Activated T-cell treated with anti-CD3 and anti-CD28 coated beads for 1 hour (primary cell): ENCODE results near the gene GARIN5B.

Source experiments
- DNase-seq: peaks from one replicate; pipeline ENCODE4 v3.0.0-alpha.2; 2020; ENCODE audit warnings: low read depth

The GARIN5B gene

DNA sequence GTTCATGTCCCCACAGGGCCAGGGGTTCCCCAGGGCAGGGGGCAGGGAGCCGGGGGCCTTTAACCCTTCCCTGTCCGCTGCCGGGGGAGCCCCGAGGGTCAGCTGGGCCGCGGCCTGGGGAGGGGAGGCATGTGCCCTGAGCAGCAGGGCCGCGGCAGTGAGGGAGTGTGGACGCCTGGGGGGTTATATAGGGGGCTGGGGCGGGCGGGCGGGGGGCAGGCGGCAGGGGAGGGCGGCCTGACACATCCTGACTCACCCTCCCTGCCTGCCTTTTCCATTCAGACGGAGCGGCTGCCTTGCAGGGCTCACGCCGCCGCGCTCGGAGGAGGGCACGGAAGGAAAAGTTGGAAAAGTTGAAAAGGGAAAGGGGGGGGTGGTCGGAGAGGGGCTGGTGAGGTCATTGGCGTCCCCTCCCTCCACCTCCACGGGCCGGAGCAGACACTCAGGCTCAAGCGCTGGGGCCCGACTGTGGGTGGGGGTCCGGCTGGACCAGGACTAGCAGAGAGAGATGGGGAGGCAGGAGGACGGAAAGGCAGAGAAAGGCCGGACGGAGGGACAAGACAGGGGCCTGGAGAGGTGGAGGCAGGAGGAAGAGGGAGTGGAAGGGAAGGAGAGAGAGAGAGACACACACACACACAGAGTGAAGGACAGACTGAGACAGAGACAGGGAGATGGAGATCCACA lies 7.4 kb upstream of the GARIN5B start, which contains the start of gene IL11:
TSS of gene IL11 (minus strand) at position 159 of the 684 bp plus-strand sequence. CDS start at position 6, 153 bp downstream.
- no peak for DNase-seq

DNA sequence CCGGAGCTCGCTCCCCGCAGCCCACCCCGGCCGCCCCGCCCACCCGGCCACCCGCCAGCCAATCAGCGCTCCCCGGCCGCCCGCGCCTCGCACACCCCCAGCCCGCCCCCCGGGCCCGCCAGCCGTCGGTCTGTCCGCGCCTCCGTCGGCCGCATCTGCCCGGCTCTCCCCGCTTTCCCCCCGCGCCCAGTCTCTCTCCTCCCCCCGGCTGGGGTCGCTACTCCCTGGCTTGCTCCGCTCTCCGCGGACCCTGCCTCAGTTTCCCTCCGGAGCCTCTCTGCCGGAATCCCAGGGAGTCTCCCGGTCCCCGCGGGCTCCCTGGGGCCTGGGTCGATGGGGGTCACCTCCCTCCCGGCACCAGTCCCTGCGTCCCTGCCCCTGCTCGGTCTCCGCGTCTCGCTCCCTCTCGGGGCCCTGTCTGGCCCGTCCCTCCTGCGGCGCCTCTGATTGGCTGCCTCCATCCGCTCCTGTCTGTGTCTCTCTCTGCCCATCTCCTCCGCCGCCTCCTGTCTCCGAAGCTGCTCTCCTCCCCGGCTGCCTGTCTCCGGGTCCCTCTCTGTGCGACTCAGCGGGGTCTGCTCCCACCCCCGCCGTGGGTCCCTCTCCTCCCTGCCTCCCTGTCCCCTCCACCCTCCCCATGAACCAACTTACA lies 6.7 kb upstream of the GARIN5B start:
- DNase-seq = no peak

DNA sequence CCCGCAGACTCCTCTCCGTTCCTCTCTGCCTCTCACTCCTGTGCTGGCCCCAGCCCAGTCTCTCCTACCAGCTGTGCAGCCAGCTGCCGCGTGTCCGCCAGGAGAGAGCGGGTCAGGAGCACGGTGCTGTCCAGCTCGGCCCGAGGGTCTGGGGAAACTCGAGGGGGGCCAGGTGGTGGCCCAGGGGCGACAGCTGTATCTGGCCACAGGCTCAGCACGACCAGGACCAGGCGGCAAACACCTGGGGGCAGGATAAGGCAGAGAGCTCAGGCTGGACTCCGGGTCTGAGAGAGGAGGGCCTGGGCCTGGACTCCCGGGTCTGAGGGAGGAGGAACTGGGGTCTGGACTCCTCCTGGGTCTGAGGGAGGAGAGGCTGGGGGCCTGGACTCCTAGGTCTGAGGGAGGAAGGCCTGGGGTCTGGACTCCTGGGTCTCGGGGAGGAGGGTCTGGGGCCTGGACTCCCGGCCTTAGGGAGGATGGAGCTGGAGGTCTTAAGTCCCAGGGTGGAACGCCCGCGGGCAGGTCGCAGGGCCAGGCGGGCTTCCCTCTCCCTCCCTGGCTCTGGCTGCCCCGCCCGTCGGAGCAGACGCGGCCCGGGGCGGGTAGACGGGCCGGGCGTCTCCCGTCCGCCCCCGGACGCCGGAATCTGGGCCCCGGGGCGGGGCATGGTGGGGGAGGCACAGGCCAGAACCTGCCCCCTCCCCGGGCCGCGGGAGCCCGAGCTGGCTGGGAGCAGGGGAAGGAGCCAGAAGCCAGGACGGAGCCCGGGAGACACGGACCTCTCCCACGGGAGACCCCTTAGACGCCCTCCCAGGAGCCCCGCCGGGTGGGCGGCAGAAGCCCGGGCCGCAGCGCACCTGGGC lies 5.9 kb upstream of the GARIN5B start:
- DNase-seq = no peak

DNA sequence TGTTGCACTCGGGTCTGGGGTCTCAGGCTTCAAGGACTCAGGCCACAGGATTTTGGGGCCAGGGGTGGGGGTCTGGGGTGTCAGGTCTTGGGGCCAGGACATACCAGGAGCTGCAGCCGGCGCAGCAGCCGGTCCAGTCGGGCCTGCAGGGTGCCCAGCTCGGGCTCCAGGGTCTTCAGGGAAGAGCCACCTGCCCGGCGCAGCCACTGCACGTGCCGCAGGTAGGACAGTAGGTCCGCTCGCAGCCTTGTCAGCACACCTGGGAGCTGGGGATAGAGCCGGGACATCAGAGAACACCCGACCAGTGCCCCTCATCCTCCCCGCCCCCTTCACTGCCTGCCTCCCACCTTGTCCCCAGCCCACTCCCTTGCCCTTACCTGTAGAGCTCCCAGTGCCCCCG lies 5.0 kb upstream of the GARIN5B start:
- DNase-seq = no peak

DNA sequence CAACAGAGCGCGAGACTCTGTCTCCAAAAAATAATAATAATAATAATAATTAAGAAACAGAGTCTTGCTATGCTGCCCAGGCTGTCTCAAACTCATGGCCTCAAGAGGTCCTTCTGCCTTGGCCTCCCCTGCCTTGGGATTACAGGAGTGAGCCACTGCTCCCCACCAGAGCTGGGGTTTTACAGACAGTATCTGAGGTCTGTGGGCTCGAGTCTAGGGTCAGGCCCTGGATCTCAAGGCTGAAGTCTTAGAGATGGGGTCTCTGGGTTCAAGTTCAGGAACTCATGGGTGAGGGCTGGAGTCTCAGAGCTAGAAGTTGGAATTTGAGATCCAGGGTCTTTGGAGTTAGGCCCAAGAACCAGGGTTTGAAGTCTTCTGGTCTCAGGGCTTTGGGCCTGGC lies 3.7 kb upstream of the GARIN5B start:
- DNase-seq = no peak

DNA sequence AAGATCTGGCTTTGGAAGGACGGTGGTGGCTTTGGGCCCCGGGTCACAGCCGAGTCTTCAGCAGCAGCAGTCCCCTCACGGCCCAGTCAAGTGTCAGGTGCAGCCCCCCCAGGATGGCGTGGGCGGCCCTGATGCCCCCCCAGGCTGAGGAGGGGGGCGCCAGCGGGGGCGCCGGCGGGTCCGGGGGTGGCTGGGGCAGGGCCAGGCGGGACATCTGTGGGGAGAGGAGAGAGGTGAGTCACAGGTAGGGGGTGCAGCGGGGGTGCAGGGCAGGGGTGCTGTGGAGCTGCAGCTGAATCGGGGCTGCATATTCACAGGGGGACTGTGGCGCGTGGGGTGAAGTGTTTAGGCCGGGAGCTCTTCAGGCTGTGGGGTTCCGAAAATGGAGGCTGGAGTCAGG lies 2.9 kb upstream of the GARIN5B start:
- DNase-seq = no peak

DNA sequence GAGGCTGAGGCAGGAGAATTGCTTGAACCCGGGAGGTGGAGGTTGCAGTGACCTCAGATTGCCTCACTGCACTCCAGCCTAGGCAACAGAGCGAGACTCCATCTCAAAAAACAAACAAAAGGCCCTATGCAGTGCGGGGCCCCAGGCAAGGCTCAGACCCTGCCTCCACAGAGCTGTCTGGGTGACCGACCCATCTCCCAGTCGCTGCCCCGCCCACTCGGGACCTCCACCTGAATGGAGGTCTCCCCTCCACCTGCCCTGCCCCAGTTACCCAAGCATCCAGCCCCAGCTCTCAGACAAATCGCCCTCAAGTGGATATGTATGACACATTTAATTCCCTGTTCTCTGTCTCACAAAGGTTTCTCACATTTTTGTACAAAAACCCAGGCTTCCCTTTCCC lies 2.2 kb upstream of the GARIN5B start:
- DNase-seq = no peak

DNA sequence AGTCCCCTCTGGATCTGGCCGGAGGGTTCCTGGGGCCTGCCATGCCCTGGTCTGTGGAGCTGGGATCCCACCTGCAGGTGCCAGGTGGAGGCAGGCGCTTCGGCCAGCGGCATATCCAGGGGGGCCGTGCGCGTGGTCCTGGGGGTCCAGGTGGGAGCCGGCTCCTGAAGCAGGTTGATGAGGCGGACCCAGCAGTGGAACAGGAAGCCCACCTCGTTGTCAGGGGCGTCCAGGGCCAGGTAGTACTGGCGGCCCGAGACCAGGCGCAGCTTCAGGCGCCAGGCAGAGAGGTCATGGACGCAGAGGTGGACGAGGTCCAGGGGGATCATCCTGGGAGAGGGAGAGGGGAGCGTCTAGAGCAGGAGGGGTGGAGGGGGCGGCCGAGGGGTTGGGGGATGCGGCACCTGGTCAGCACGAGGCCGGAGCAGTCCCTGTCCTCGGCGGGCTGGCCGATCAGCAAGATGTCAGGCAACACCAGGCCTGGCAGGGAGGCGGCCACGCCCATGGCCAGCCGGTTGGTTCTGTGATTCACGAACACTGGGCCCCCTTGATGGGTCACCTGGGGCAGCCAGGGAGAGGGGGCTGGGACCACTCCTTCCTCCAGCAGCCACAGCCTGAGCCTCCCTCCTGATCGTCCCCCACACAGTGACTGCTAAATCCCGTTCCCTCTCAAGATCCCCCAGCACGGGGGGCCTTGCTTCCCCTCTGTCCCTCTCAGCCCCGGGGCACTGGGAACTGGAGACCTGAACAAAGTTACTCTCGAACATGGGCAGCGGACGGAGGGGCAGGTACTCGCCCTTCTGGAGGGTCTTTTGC lies 678 bp downstream of the GARIN5B start:
- no peak for DNase-seq

DNA sequence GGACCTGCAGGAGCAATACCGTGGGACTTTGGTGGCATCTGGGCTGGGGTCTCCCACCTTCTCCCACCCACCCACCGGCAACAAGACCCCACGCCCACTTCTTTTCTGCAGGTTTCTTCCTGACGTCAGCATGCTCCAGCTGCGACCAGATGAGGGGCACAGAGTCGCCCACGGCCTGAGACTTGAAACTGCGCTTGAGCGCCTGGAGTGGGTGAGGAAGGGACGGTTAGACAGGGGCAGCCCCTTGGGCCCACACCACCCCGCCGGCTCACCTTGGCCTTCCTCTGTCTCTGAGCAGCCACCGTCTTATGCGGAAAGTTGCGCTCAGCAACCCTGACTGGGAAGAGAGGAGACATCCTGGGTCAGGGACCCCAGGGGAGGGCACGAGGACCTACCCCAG lies 2.2 kb downstream of the GARIN5B start:
- no peak for DNase-seq

DNA sequence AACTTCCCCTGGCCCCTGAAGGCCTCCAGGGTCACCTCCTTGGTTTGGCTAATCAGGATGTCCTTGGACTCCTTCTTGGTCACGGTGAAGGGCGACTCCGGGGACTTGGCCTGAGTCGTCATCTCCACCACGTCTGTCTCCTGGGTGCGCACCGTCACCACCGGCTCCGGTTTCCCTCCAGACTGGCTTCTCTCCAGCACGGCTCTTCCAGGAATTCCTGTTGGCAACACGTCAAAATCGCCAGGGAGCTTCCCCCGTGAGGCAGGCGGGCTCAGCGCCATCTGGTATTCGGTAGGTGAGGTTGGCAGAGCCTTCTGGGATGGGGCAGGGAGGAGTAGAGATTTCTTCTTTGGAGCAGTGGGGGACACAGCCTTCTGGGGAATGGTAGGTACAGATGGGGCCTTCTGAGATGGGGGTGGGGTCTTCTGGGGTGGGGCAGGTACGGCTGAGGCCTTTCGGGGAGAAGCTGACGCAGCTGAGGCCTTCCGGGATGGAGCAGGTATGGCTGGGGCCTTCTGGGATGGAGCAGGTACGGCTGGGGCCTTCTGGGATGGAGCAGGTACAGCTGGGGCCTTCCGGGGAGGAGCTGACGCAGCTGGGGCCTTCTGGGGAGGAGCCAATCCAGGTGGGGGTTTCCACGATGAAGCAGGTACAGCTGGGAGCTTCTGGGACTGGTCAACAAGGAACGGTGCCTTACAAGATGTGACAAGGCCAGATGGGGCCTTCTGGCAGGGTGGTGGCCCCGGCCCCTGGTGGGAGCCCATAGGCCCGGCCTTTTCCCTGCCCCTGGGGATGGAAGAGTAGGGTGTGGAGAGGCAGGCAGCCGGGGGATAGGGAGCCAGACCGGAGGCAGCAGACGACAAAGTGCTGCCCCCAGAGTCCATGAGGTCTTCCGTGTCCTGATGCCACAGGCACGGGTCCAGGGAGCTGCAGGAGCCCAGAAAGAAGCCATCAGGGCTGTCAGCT lies 3.8 kb downstream of the GARIN5B start:
- DNase-seq = no peak

DNA sequence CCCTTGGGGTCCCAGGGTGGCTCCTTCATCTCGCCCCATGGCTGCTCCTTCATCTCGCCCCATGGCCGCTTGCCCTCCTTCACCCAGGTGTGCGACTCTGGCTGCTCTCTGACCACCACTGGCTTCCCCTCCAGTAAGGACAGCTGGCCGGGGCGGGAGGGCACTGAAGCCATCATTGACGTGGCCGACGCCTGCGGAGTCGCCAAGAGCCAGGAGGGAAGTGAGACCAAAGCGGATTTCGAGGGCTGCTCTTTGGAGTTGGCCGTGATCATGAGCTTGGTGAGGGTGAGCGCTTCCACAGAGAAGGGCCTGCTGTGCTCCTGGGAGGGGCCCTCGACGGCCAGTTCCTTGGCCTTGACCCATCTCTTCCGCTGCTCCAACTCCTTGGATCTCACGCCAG lies 4.6 kb downstream of the GARIN5B start:
- no peak for DNase-seq

DNA sequence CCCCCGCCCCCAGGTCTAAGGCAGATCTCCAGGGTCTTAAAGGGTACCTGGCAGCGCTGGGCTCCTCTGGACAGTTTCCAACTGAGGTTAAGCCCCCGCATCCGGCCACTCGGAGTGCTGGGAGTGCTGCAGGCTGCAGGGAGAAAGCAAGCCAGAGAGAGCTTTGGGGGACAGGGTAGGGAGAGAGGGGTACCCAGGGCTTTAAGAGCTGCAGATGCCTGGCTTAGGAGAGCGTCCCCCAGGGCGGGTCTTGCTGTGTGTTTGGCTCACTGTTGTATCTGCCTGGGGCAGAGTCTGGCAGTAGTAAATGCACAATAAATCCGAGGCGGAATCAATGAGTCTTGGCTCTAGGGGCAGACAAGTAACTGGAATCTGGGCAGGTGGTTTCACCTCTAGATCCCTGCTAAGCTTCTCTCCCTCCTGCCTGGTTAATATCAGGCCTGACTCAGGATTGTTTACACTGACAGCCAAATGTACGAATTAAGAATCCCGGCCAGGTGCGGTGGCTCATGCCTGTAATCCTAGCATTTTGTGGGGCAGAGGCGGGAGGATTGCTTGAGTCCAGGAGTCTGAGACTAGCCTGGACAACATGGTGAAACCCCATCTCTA lies 7.7 kb downstream of the GARIN5B start:
- no peak for DNase-seq

DNA sequence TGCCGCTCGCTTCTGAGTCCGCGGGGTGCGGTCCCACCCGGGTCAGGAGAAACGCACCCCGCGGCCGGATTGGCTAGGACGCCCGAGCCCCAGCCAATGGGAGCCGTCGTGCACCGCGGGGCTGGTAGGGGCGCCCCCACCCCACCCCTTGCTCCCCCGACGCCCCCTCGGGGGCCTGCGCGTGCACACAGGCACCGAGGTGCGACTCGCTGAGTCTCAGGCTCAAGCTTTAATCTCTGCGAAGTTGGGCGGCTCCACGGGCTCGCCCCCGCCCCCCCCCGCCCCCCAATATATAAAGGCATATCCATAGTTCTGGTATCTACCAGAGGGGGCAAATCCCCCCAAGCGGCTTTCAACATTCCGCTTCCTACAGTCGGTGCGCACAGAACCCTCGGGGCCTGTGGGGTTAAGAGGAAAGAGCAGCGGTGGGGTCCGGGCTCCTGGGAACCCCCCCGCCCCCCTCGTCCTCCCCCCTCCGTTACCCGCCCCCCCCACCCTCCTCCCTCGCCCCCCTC lies 8.3 kb downstream of the GARIN5B start, which contains the start of gene COX6B2:
TSS of gene COX6B2 (minus strand) at position 22 of the 515 bp plus-strand sequence. CDS start 198 bp downstream, outside the sequence.
- DNase-seq = no peak

DNA sequence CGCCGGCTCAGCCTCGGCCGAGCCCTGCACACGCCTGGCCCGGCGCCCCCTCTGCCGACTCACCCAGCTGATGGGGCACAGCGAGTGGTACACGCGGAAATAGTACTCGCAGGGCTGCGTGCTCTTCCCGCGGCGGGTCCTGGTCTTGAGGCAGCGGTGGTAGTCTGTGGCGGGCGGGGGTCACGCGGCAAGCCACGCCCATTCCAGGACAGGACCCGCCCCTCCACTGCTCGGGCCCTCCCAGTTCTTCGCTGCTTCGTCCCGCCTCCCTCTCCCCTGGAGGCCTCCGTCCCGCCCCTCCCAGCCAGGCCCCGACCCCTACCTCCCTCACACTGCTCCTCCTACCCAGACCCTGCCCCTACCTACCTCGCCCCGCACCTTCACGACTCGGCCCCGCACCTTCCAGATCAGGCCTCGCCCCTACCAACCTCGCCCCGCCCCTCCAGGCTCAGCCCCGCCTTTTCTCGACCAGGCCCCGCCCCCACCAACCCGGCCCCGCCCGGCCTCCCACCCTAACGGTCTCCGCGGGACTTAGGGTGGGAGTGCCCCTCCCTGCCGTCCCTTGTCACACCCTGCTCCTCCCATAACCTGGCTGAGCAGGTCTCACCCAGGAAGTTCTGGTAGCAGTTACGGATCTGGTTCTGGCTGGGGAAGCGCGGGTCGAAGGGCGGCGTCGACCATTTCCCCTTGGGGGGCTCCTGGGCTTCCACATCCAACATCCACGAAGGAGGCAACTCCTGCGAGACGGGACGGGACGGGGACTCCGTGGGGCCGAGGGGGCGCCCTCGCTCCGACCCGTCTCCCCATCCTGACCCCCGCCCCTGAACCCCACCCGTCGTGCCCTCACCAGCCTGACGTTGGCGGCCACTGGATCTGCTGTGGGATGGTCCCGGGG lies 9.0 kb downstream of the GARIN5B start:
- peak; percentile 50 for DNase-seq

DNA sequence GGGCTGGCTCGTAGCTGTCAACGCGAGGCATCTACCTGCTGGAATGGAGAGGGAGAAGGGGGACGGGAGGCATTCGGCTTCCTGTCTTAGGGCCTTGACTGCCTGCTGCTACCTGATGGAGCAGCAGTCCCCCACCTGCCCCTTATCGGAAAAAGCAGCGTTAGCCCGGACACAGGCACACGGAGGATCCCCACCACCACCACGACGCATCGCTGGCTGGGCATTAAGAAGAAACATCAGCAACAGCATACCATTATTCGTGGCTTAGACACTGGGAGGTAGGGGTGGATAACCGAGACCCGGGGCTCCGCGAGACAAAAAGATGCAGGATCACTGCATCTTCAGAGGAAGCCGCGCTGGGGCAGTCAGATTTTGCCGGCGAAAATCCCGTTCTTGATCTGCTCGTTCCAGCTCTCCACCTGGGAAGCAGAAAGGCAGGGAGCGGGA lies 9.7 kb downstream of the GARIN5B start:
- DNase-seq = no peak

DNA sequence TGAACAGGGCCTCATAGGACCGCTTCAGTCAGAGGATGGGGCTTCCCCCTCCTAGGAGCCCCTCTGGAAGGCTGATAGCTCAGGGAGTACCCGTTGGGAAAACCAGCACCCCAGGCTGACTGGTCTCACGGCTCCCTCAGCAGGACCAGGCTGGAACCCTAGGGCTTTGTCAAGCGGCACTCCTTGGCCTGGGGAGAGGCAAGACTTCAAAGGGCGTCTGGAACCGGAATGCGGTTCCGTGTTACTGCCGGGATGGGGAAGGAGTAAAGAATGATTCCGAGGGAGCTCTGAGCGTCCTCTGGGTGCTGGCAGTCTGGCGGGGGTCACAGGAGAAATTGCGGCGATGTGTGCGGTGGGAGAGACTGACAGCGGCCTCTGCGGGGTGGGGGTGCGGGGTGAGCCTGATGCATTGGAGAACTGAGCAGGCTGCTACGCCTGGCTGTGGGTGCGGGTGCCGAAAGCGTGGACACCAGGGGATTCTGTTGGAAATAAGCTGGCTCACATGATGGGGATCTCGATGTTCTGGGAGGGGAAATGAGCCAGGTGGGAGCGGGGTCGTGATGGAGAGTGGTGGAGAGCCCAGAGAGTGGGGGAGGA lies 10.4 kb downstream of the GARIN5B start:
- DNase-seq = no peak

DNA sequence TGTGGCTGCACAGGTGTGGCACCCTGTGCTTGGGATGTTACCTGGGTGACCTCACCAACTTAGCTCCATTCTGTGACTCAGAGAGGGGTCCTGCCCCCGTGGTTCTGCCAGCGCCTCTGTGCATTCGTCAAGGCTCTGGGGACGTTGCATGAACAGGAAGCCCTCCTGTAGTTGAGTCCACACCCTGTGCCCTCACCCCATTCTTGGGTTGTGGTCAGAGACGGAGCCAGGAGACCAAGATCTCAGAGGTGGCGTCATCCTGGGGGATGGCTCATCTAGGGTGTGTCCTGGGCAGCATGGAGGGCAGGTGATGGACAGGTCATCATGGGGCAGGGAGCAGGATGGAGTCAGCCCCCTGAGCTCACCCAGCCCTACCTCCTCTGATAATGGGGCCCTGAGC lies 11.0 kb downstream of the GARIN5B start:
- DNase-seq = no peak

DNA sequence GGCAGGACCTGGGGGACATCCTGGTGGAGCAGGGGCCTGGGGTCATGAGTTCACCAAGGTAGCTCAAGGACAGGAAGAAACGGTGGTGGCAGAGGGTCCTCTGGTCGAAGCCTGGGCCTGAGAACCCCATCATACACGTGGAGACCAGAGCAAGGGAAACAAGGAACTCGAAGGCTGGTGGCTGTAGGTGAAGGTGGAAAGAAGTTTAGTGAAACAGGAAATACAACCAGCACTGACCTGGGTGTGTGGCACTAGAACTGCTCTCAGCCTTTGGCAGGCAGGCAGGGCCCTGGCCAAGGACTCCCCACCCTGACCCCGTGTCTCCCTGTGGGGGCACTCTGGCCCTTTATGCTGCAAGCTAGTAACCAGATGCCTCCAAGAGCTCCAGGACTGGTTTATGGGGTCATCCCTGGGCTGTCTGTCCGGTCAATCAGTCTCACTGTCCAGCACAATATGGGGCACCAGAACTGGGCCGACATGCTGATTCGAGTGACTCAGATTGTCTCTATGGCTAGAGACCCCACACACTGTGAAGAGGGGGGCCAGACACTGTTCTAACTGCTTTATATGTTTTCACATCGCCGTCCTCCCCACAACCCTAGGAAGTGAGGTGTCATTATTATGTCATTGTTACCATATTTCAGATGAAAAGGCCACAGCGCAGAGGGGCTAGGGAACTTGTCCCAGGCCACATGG lies 12.3 kb downstream of the GARIN5B start:
- no peak for DNase-seq
